Esophagus mucosa (tissue), 1 donor: Measurements from ENCODE around the gene HMGN3. TPM values are rescaled to one million over a fixed set of nuclear protein-coding genes. Genes with fewer than 3 reads are reported as not detected.
A peak's percentile ranks its signal among the peaks of the same experiment; 100 is the strongest.

ENCODE experiments used
- ATAC-seq: fragments of 200-7000 bp; cut with Tn5 transposase; one replicate; pipeline ENCODE4 v1.9.1; 2020
- total RNA-seq: library from RNA; stranded (reverse); gene quantifications from one replicate; pipeline ENCODE4 v1.2.4, GENCODE V29; 2023
- donor health status: DM: yes; HTN: yes; CAD: no.

HMGN3 gene
- total RNA-seq, 1 donor from 2014 or later, result 37.2 TPM

GRCh38 chr6:79184641-79185040 is 49.8 kb downstream of the HMGN3 start:
- ATAC-seq, result no peak

- no peak for ATAC-seq
Measured at GRCh38 chr6:79184086-79184485, 50.4 kb downstream of the HMGN3 start.

GRCh38 chr6:79180052-79180451 is 54.4 kb downstream of the HMGN3 start:
- ATAC-seq, result peak; percentile 74

DNA sequence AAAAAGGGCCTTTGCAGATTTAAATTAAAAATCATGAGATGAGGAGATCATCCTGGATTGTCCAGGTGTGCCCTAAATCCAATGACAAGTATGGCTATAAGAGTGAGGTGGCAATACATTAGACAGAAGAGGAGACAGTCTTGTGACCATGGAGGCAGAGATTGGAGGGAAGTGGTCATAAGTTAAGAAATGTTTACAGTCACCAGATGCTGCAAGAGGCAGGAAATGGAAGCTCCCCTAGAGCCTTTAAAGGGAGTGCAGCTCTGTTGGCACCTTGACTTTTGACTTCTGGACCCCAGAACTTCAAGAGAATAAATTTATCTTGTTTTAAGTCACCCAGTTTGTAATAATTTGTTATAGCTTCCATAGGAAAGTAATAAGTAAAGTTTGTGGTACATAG is 61.1 kb downstream of the HMGN3 start:
- ATAC-seq, result no peak

- ATAC-seq, result peak; percentile 84
Measured at GRCh38 chr6:79170959-79171358, 63.5 kb downstream of the HMGN3 start.

DNA sequence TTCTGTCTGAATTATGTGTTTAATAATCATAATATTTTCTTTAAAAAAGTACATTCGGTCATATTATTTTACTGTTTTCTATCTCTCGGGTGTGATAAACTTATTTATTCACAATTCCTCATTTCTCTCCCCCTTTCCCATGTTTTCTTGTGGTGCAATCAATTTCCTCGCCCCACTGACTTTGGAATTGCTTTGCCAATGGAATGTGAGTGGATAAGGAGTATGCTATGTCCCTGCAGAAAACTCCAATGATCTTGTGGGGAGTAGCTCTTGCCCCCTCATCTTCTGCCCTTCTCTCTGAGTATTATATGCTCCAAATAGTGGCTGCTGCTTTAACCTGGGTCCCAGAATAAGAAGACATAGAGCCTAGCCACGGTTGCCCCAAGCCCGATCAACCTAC is 64.1 kb downstream of the HMGN3 start:
- no peak for ATAC-seq

DNA sequence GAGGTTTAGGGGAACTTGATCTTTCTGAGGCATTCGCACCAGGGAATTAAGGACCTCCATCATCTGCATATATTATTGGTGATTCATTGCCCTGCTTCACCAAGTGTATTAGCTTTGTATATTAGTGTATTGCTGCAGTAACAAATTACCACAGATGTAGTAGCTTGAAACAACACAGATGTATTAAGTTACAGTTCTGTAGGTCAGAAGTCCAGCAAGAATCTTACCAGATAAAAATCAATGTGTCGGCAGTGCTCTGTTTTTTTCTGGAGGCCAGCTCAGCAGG is 65.8 kb downstream of the HMGN3 start:
- no peak for ATAC-seq

DNA sequence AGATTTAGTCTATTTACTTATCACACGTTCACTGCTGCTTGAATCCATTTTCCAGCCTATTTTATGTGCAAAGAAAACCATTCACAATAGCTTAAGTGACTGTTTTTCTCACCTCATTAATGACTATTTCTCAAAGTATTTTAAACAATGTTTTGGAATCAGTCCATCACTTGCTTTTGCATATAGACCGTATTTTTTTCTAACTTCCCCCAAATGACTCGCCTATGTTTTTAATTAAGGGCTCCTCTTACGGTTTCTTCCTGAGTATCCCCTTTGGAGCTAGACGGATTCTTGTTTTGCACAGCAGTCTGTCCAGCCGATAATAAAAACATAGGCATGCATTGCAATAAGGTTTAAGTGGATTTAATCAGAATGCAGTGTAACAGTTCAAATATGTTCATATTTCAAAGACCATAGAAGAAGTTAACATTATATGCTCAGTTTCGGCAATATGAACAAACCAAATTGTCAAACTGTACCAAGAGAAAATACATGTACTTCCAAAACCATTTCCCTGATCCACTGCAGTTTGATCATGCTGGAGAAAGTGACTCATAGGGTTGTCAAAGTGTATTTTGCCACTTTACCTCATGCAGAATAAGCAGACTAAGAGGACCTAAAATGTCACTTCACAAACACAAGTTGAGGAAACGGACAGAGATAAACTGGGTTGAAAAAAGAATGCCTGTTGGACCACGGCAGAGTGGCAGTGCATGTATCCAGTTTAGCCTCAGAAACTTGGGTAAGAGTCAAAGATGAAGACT is 66.4 kb downstream of the HMGN3 start:
- no peak for ATAC-seq

DNA sequence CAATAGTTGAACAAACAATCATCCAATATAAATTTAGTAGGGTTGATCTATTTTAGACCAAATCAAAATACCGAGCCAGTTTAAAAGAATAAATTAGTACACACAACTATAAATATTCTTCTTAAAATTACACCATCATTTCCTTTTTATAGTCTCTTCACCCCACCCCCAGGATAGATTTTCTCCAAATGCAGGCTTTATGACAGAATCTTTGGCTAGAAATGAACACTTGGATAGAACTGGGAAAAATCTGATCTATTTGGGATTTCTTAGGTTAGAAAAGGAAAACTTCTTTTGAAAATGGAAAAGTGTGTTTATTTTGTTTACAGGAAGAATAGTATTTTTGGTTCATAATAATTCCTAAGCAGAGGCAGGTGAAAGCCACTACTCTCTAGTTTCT is 74.6 kb downstream of the HMGN3 start:
- no peak for ATAC-seq

DNA sequence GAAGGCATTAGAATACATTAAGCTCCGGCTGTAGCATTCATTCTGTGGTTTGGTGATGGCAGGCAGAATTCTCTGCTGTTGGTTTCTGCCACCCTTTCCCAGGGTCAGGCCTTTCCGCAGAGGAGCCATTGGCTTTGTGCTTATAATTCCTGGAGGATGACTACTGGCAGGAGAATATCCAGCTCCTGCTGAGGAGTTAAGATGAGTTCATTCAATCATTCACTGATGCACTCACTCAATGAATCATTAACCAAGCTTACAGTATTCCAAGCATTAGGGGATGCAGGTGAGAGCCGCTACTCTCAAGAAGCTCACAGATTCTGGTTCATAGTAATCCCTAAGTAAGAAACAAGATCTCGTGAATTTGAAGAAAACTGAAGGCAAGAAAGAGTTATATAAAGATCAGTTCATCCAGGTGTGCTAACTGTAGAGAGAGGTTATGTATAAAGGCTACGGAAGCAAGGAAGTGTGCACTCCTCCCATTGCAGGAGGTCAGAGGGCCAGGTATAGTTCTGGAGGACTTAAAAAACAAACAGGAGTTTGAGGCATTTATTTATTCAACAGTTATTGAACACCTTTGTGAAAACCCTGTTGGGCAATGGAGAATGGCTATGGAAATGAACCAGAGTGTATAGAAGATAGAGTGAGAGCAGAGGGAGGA is 75.5 kb downstream of the HMGN3 start:
- ATAC-seq, result no peak

DNA sequence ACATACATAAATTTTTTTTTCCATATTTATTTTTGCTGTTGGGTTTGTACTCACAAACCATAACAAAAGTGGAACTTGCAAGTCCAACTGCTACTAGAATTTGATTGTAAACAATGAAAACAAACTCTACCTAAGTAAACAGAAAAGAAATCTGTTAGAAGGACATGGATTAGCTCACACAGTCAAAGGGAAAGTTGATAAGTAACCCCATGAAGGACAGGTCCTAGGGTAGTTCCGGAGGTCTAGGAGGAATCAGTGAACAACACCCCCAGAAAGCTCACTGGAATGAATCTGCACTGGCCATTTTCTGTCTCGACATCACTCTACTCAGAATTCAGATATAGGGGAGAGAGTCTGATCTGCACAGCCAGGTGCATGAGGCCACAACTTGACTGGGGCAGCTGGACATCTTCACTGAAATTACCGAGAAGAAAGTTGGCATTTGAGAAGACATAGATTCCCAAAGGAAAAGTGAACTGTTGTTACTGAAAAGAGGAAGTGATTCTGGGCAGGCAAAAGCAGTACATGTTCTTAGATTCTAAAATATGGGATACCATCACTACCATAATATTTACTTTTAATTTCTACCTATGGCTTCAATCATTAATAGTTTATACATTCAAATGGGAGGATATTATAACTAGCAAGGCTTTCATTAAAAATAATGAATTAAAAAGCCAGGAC is 76.4 kb downstream of the HMGN3 start:
- no peak for ATAC-seq

DNA sequence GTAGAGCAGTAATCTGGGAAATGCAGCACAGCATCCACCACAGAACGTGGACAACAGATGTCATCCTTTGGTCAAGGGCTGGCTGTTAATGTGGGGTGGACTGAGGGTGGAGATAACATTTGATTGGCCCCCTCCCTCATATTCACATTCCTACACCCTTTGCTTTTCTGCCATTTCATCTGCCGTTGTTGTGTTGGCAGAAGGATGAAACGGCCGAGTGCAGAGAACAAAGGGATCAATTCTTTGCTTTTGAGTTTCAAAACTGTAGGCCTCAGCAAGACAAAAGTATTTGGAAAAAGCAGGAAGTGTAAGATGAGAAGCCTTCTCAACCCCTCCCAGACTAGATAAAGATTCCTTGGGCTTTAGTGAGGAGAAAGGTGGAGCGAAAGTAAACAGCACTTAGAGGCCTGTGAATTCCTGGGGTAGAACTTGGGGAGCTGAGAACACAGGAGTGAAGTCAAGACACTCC is 82.2 kb downstream of the HMGN3 start:
- no peak for ATAC-seq

Other genes with a start within 250 kb of the HMGN3 start
- 12.4 TPM for gene PHIP, start 156.4 kb downstream of the HMGN3 start, total RNA-seq